22Rv1 (cell line): ENCODE measurements around the gene NRN1L.

Experiments used
- ZFX ChIP-seq: fragments of 450-650 bp; IDR thresholded peaks from 2 replicates; pipeline ENCODE4 v1.6.1; 2017; ENCODE audit warnings: antibody characterized with exemption, borderline replicate concordance
- TF ChIP-seq, protein P1 (sequence below): fragments of 450-650 bp; IDR thresholded peaks from 2 replicates; pipeline ENCODE4 v1.5.1; 2017; ENCODE audit warnings: mild to moderate bottlenecking

DNA sequence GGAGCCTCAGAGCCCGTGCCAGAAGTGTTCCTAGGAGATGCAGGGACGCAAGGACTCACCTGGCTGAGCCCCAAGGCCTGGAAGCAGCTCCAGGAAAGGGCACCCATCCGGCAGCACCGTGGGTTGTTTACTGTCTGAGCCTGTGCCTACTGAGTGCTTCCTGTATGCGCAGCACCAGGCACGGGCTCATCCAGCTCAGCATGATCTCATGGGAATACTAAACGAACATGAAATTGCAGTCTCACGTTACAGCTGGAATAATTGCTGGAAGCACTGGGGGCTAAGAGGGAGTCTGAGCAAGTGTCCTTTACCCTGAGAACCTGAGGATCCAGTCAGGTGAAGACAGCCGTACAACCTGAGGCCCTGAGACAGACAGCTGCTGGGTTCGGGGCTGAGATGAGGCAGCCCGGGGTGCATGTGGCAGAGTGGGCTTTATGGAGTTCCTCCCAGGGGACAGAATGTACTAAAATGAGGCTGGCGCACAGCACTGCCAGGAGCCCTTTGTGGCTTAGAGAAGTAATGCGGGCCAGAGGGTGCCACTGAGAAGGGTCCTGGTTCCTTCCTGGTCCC is 41.6 kb downstream of the NRN1L start:
- TF ChIP-seq, protein P1, sequence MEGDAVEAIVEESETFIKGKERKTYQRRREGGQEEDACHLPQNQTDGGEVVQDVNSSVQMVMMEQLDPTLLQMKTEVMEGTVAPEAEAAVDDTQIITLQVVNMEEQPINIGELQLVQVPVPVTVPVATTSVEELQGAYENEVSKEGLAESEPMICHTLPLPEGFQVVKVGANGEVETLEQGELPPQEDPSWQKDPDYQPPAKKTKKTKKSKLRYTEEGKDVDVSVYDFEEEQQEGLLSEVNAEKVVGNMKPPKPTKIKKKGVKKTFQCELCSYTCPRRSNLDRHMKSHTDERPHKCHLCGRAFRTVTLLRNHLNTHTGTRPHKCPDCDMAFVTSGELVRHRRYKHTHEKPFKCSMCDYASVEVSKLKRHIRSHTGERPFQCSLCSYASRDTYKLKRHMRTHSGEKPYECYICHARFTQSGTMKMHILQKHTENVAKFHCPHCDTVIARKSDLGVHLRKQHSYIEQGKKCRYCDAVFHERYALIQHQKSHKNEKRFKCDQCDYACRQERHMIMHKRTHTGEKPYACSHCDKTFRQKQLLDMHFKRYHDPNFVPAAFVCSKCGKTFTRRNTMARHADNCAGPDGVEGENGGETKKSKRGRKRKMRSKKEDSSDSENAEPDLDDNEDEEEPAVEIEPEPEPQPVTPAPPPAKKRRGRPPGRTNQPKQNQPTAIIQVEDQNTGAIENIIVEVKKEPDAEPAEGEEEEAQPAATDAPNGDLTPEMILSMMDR, result no peak
- no peak for TF ChIP-seq ZFX
